ENCODE data around the gene PLK5.
A peak's percentile ranks its signal among the peaks of the same experiment; 100 is the strongest.

The PLK5 gene

DNA sequence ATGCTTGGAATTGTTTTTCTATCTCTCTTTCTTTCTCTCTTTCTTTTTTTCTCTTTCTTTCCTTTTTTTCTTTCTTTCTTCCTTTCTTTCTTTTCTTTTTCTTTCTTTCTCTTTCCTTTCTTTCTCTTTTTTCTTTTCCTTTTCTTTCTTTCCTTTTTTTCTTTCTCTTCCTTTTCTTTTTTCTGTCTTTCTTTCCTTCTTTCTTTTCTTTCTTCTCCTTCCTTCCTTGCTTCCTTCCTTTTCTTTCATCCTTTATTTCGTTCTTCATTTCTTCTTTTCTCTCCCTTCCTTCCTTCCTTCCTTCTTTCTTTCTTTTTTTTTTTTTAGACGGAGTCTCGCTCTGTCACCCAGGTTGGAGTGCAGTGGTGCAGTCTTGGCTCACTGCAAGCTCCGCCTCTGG lies 46.1 kb downstream of the PLK5 start:
- TF ChIP-seq, protein P1, sequence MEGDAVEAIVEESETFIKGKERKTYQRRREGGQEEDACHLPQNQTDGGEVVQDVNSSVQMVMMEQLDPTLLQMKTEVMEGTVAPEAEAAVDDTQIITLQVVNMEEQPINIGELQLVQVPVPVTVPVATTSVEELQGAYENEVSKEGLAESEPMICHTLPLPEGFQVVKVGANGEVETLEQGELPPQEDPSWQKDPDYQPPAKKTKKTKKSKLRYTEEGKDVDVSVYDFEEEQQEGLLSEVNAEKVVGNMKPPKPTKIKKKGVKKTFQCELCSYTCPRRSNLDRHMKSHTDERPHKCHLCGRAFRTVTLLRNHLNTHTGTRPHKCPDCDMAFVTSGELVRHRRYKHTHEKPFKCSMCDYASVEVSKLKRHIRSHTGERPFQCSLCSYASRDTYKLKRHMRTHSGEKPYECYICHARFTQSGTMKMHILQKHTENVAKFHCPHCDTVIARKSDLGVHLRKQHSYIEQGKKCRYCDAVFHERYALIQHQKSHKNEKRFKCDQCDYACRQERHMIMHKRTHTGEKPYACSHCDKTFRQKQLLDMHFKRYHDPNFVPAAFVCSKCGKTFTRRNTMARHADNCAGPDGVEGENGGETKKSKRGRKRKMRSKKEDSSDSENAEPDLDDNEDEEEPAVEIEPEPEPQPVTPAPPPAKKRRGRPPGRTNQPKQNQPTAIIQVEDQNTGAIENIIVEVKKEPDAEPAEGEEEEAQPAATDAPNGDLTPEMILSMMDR (IDR thresholded peaks at IDR 0.05; ENCODE audit: unreplicated experiment in 3 of 3): no peak
- H3K9me3 Mint-ChIP-seq: no peaks in the 10 kb centered on the region
- peaks cover 3% of the 10 kb centered on the region for H3K36me3 Mint-ChIP-seq (ENCODE audit: low read depth)
- peaks cover 5% of the 10 kb centered on the region for H3K27me3 Mint-ChIP-seq (ENCODE audit: low read depth)
- no peaks in the 10 kb centered on the region for H3K4me1 Mint-ChIP-seq
- H3K27ac Mint-ChIP-seq: peak overlapping the region in 2 of 3 experiments; percentile 65 to 74
- peak overlapping the region; percentile 81 to 86 (median 82) for H3K4me3 Mint-ChIP-seq

DNA sequence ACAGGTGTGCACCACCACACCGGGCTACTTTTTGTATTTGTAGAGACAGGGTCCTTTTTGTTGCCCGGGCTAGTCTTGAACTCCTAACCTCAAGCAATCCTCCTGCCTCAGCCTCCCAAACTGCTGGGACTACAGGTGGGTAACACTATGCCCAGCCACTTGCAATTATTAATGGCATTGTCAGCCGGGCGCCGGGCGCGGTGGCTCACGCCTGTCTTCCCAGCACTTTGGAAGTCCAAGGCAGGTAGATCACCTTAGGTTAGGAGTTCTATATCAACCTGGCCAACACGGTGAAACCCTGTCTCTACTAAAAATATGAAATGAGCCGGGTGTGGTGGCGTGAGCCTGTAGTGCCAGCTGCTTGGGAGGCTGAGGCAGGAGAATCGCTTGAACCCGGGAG lies 47.0 kb downstream of the PLK5 start:
- H3K36me3 Mint-ChIP-seq (ENCODE audit: low read depth): peaks cover 3% of the 10 kb centered on the region
- peak overlapping the region; percentile 81 to 86 (median 82) for H3K4me3 Mint-ChIP-seq
- TF ChIP-seq, protein P1 (IDR thresholded peaks at IDR 0.05; ENCODE audit: unreplicated experiment in 3 of 3): no peak
- peaks cover 5% of the 10 kb centered on the region for H3K27me3 Mint-ChIP-seq (ENCODE audit: low read depth)
- no peak overlapping the region for H3K27ac Mint-ChIP-seq
- H3K4me1 Mint-ChIP-seq: no peaks in the 10 kb centered on the region
- no peaks in the 10 kb centered on the region for H3K9me3 Mint-ChIP-seq

DNA sequence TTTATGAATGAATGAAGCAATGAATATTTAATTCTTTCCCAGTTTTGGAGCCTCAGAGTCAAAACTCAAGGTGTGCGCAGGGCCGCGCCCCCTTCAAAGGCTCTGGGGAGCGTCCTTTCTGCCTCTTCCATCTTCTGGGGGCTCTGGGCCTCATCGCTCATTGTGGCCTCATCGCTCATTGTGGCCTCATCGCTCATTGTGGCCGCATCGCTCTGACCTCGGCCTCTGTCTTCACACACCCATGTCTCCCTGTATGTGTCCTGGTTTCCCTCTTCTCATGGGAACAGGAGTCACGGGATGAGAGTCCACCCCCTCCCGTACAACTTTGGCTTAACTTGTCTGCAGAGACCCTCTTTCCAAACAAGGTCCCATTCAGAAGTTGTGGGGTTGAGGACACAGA lies 47.5 kb downstream of the PLK5 start:
- Mint-ChIP-seq H3K9me3 (no peaks in the 10 kb centered on the region), H3K4me1 (no peaks in the 10 kb centered on the region), H3K36me3 (ENCODE audit: low read depth) (peaks cover 4% of the 10 kb centered on the region), H3K27ac (peak overlapping the region in 2 of 3 experiments; percentile 46 to 57), H3K27me3 (ENCODE audit: low read depth) (peaks cover 5% of the 10 kb centered on the region), H3K4me3 (peak overlapping the region; percentile 41 to 74 (median 49))
- TF ChIP-seq, protein P1 (IDR thresholded peaks at IDR 0.05; ENCODE audit: unreplicated experiment in 3 of 3): no peak

DNA sequence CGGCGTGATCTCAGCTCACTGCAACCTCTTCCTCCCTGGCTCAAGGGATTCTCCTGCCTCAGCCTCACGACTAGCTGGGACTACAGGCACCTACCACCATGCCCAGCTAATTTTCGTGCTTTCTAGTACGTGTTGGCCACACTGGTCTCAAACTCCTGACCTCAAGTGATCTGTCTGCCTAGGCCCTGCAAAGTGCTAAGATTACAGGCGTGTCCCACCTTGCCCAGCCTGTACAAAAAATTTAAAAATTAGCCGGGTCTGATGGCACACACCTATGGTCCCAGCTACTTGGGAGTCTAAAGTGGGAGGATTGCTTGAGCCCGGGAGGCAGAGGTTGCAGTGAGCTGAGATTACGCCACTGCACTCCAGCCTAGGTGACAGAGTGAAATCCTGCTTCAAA lies 48.9 kb downstream of the PLK5 start:
- Mint-ChIP-seq H3K27ac (no peak overlapping the region), H3K36me3 (ENCODE audit: low read depth) (peaks cover 4% of the 10 kb centered on the region), H3K4me1 (no peaks in the 10 kb centered on the region), H3K4me3 (no peak overlapping the region), H3K27me3 (ENCODE audit: low read depth) (peaks cover 5% of the 10 kb centered on the region), H3K9me3 (no peaks in the 10 kb centered on the region)
- TF ChIP-seq, protein P1 (IDR thresholded peaks at IDR 0.05; ENCODE audit: unreplicated experiment in 3 of 3): no peak

DNA sequence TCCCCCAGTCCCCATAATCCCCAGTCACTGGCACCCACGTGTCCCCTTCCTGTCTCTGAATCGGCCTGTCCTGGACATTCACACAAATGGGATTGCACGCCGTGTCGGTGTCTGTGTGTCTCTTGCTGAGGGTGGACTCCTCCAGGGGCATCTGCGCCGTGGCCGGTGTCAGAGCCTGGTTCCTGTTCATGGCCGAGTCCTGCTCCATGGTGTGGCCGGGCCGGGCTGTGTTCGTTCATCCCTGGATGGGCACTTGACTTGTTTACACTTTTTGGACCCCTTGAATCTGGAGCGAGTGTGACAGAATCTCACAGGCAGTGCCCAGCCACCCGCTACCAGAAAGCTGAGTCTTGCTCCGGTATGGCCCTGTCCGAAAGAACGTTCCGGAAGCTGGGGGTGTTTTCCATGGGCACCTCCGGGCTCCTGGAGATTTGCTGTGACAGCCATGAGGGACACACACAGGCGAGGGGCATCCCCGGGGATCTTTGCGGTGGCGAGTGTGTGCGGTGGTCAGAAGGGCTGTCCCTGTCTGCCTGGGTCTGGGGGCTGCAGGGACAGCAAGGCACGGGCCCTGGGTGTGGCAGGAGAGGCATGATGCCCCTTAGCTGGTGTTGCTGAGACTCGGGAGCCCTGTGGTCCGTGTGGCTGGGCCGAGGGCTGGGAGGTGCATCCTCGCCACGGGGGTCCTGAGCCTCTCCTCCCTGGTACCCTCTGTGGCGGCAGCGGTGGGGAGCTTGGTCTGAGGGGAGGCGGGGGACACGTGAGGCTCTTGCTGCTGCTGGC lies 50.7 kb downstream of the PLK5 start:
- TF ChIP-seq, protein P1 (IDR thresholded peaks at IDR 0.05; ENCODE audit: unreplicated experiment in 3 of 3): no peak
- no peaks in the 10 kb centered on the region for H3K4me1 Mint-ChIP-seq
- no peak overlapping the region for H3K27ac Mint-ChIP-seq
- no peaks in the 10 kb centered on the region for H3K9me3 Mint-ChIP-seq
- no peak overlapping the region for H3K4me3 Mint-ChIP-seq
- peaks cover 4% of the 10 kb centered on the region for H3K27me3 Mint-ChIP-seq (ENCODE audit: low read depth)
- H3K36me3 Mint-ChIP-seq (ENCODE audit: low read depth): peaks cover 7% of the 10 kb centered on the region
